HEK293T (cell line): ENCODE results near the gene LMO2.

ENCODE experiments used
- BHLHE40 ChIP-seq: fragments of 450-650 bp; IDR thresholded peaks from 2 replicates; pipeline ENCODE4 v1.6.1; 2016; ENCODE audit warnings: mild to moderate bottlenecking, moderate library complexity, borderline replicate concordance
- CTBP1 ChIP-seq: fragments of 450-650 bp; IDR thresholded peaks from 2 replicates; pipeline ENCODE4 v1.6.1; 2016; ENCODE audit warnings: borderline replicate concordance
- ELF4 ChIP-seq: fragments of 450-650 bp; IDR thresholded peaks from 2 replicates; pipeline ENCODE4 v1.6.1; 2017; ENCODE audit warnings: antibody characterized with exemption
- FOXA1 ChIP-seq: fragments of 450-650 bp; IDR thresholded peaks from 2 replicates; pipeline ENCODE4 v1.6.1; 2016; ENCODE audit warnings: mild to moderate bottlenecking
- FOXK2 ChIP-seq: fragments of 450-650 bp; IDR thresholded peaks from 2 replicates; pipeline ENCODE4 v1.6.1; 2016; ENCODE audit warnings: mild to moderate bottlenecking
- FOXM1 ChIP-seq: fragments of 450-650 bp; IDR thresholded peaks from 2 replicates; pipeline ENCODE4 v1.6.1; 2017; ENCODE audit warnings: mild to moderate bottlenecking, borderline replicate concordance
- HDGF ChIP-seq: fragments of 450-650 bp; IDR thresholded peaks from 2 replicates; pipeline ENCODE4 v1.6.1; 2017; ENCODE audit warnings: antibody characterized with exemption, borderline replicate concordance
- L3MBTL2 ChIP-seq: fragments of 450-650 bp; conservative IDR thresholded peaks from 2 replicates; pipeline ENCODE4 v1.6.1; 2016; ENCODE audit warnings: mild to moderate bottlenecking
- LEF1 ChIP-seq: fragments of 450-650 bp; IDR thresholded peaks from 2 replicates; pipeline ENCODE4 v1.6.1; 2017; ENCODE audit warnings: mild to moderate bottlenecking, borderline replicate concordance
- PKNOX1 ChIP-seq: fragments of 450-650 bp; IDR thresholded peaks from 2 replicates; pipeline ENCODE4 v1.6.1; 2016
- SP1 ChIP-seq: fragments of 450-650 bp; IDR thresholded peaks from 2 replicates; pipeline ENCODE4 v1.6.1; 2017
- SUZ12 ChIP-seq: fragments of 450-650 bp; IDR thresholded peaks from 2 replicates; pipeline ENCODE4 v1.6.1; 2016; ENCODE audit warnings: mild to moderate bottlenecking
- TARDBP ChIP-seq: fragments of 450-650 bp; IDR thresholded peaks from 2 replicates; pipeline ENCODE4 v1.6.1; 2016
- ZNF384 ChIP-seq: fragments of 450-650 bp; IDR thresholded peaks from 2 replicates; pipeline ENCODE4 v1.6.1; 2016

- no peak for TF ChIP-seq FOXM1
- no peak for TF ChIP-seq SP1
- TF ChIP-seq FOXA1, result no peak
- TF ChIP-seq L3MBTL2, result no peak
- no peak for TF ChIP-seq HDGF
- TF ChIP-seq TARDBP, result no peak
- TF ChIP-seq SUZ12, result no peak
- TF ChIP-seq ELF4, result no peak
- TF ChIP-seq PKNOX1, result no peak
- TF ChIP-seq FOXK2, result no peak
- no peak for TF ChIP-seq ZNF384
- TF ChIP-seq BHLHE40, result no peak
- TF ChIP-seq CTBP1, result no peak
- TF ChIP-seq LEF1, result no peak
These were observed 5.0 kb upstream of the LMO2 start for GRCh38 chr11:33896911-33897310.
